ENCODE data around the gene LIG3. TPM values are rescaled to one million over a fixed set of nuclear protein-coding genes. Genes with fewer than 3 reads are reported as not detected.

The LIG3 gene
- total RNA-seq, 5 donors from 2014 or later (not counting 1 experiment from before 2014, with no cell fraction given), result 42.7 to 52.7 (median 49.8) TPM

DNA sequence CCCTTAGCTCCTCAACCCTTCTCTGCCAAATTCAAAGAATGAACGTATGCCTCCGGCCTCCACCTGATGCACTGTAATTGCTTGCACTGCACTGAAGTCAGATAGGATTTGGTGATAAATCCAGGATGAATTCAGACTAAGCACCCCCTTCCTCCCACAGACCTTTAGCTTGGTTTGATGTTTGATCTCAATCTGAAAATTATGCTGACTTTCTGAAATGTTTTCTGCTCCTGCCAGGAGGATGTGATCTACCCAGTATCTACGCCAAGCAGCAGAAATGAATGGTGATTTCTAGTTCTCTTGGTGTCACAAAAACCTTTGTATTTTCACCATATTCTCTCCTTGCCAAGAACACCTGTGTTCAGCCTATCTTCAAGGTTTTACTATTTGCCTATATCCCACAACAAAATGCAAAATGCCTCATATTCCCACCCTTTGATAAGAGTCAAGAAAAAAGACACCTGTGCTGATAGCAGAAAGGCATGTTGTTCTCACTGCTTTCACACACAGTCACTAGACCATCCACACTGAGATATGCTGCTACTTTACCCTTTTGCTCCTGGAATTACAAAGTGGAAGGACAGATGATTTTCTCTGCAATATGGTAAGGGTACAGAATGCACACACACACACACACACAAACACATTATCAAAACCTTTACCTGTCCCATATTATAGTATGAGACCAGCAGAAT, 68.5 kb downstream of the LIG3 start:
- Mint-ChIP-seq H3K4me1 (peaks cover 85 to 88% (median 88%) of the 10 kb centered on the region in 3 donors), H3K4me3 (peak overlapping the region; percentile 34 to 77 (median 50)), H3K9me3 (no peaks in the 10 kb centered on the region), H3K27ac (peak overlapping the region; percentile 93 to 97), H3K27me3 (no peaks in the 10 kb centered on the region), H3K36me3 (peaks cover 11% of the 10 kb centered on the region)
- ChIA-PET CTCF (no interaction called here), POLR2A (interaction anchor here in 1 of 2 donors (0.5 kb wide), 1 partner anchor 15 kb away, joined by 5 read pairs; the partner anchor contains the start of gene RFFL)
- ATAC-seq (replicated peaks in 1 of 4) (no peak), DNase-seq (no peak)
- Histone ChIP-seq H3K27ac (ENCODE audit: low read length) (peak overlapping the region; percentile 91), H3K4me1 (ENCODE audit: control insufficient read depth in 1 of 2, extremely low read depth in 1 of 2, insufficient read depth in 2 of 2, low read length in 2 of 2) (peaks cover 74 to 89% of the 10 kb centered on the region in 2 experiments), H3K4me3 (ENCODE audit: control insufficient read depth in 1 of 2, extremely low read depth in 1 of 2, low read length in 1 of 2) (no peak overlapping the region), H3K27me3 (replicated peaks in 1 of 2; ENCODE audit: control insufficient read depth in 2 of 2, extremely low read depth in 1 of 2, insufficient read depth in 2 of 2, low read length in 1 of 2) (no peaks in the 10 kb centered on the region), H3K9me3 (no peaks in the 10 kb centered on the region), H3K36me3 (ENCODE audit: control insufficient read depth in 2 of 2, extremely low read depth in 1 of 2, insufficient read depth in 1 of 2, low read length in 1 of 2) (no peaks in the 10 kb centered on the region)
- WGBS (ENCODE audit: insufficient coverage), result no CpG with 5 or more reads among the region's 3 CpGs

DNA sequence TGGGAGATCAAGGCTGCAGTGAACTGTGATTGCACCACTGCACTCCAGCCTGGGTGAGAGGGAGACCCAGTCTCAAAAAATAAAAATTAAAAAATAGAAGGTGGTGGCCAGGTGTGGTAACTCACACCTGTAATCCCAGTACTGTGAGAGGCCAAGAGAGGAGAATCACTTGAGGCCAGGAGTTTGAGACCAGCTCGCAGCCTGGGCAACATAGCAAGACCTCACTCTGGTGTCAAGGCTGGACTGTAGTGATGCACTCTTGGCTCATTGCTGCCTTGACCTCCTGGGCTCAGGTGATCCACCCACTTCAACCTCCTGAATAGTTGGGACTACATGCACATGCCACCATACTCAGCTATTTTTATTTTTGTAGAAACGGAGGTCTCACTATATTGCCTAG, 69.9 kb downstream of the LIG3 start:
- no peaks in the 10 kb centered on the region for H3K27me3 ChIP-seq (replicated peaks in 1 of 2; ENCODE audit: control insufficient read depth in 2 of 2, extremely low read depth in 1 of 2, insufficient read depth in 2 of 2, low read length in 1 of 2)
- POLR2A ChIA-PET, result no interaction called here
- H3K27ac Mint-ChIP-seq, result peak overlapping the region; percentile 93 to 97
- H3K27me3 Mint-ChIP-seq, result no peaks in the 10 kb centered on the region
- peaks cover 83 to 87% (median 84%) of the 10 kb centered on the region in 3 donors for H3K4me1 Mint-ChIP-seq
- CTCF ChIA-PET, result interaction anchor here (0.7 to 1.1 kb wide), 3 partner anchors 13 to 731 kb away, joined by 3 to 10 read pairs (median 3); partner anchors contain the start of gene RFFL (in 1 of the 2)
- H3K27ac ChIP-seq (ENCODE audit: low read length), result peak overlapping the region; percentile 91
- DNase-seq, result no peak
- 90% methylated on average over 1 of the region's 2 CpGs for WGBS (ENCODE audit: insufficient coverage)
- H3K4me1 ChIP-seq (ENCODE audit: control insufficient read depth in 1 of 2, extremely low read depth in 1 of 2, insufficient read depth in 2 of 2, low read length in 2 of 2), result peaks cover 68 to 81% of the 10 kb centered on the region in 2 experiments
- no peaks in the 10 kb centered on the region for H3K9me3 Mint-ChIP-seq
- peaks cover 18% of the 10 kb centered on the region for H3K36me3 Mint-ChIP-seq
- H3K4me3 Mint-ChIP-seq, result peak overlapping the region in 1 of 3 donors; percentile 77
- H3K36me3 ChIP-seq (ENCODE audit: control insufficient read depth in 2 of 2, extremely low read depth in 1 of 2, insufficient read depth in 1 of 2, low read length in 1 of 2), result peaks cover 0 to 2% of the 10 kb centered on the region in 2 donors
- no peak for ATAC-seq (replicated peaks in 1 of 4)
- H3K4me3 ChIP-seq (ENCODE audit: control insufficient read depth in 1 of 2, extremely low read depth in 1 of 2, low read length in 1 of 2), result no peak overlapping the region
- H3K9me3 ChIP-seq, result no peaks in the 10 kb centered on the region

DNA sequence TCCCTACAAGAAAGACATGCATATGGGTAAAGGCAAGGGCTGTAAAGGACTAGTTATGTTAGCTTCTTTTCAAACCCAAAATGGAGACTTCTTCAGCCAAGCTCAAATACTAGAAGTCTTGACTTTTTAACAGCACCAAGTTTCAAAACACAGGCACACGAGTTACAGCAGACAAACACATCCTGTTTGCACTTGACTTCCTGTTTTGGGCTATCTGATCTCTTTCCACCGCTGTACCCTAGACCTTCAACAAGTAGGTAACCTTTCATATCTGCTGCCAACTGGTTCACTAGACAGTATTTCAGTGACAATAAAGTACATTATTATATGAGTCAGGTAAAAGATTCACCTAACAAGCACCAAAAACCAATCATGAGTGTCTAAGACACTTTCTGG, 70.9 kb downstream of the LIG3 start:
- Histone ChIP-seq H3K27ac (ENCODE audit: low read length) (peak overlapping the region; percentile 91), H3K36me3 (ENCODE audit: control insufficient read depth in 2 of 2, extremely low read depth in 1 of 2, insufficient read depth in 1 of 2, low read length in 1 of 2) (peaks cover 0 to 3% of the 10 kb centered on the region in 2 donors), H3K4me1 (ENCODE audit: control insufficient read depth in 1 of 2, extremely low read depth in 1 of 2, insufficient read depth in 2 of 2, low read length in 2 of 2) (peaks cover 60 to 72% of the 10 kb centered on the region in 2 experiments), H3K27me3 (replicated peaks in 1 of 2; ENCODE audit: control insufficient read depth in 2 of 2, extremely low read depth in 1 of 2, insufficient read depth in 2 of 2, low read length in 1 of 2) (no peaks in the 10 kb centered on the region), H3K4me3 (ENCODE audit: control insufficient read depth in 1 of 2, extremely low read depth in 1 of 2, low read length in 1 of 2) (no peak overlapping the region), H3K9me3 (no peaks in the 10 kb centered on the region)
- peaks cover 22% of the 10 kb centered on the region for H3K36me3 Mint-ChIP-seq
- POLR2A ChIA-PET, result interaction anchor here (0.6 to 1.0 kb wide), 9 partner anchors 9 to 37 kb away, joined by 3 to 6 read pairs (median 3); no protein-coding TSS in a partner anchor
- CTCF ChIA-PET, result interaction anchor here in 1 of 2 donors (0.6 to 1.1 kb wide), 3 partner anchors 12 to 28 kb away, joined by 3 to 10 read pairs (median 3); partner anchors contain the start of gene RFFL
- peak overlapping the region; percentile 54 to 69 (median 65) for H3K4me3 Mint-ChIP-seq
- no peaks in the 10 kb centered on the region for H3K27me3 Mint-ChIP-seq
- ATAC-seq (replicated peaks in 1 of 4), result peak; percentile 88 to 92 (median 91)
- peaks cover 80 to 83% (median 83%) of the 10 kb centered on the region in 3 donors for H3K4me1 Mint-ChIP-seq
- no peaks in the 10 kb centered on the region for H3K9me3 Mint-ChIP-seq
- WGBS (ENCODE audit: insufficient coverage), result 0% methylated on average over 1 of the region's 2 CpGs
- DNase-seq, result peak in 30 of 35 experiments; percentile 14 to 87 (median 48)
- peak overlapping the region; percentile 97 for H3K27ac Mint-ChIP-seq

DNA sequence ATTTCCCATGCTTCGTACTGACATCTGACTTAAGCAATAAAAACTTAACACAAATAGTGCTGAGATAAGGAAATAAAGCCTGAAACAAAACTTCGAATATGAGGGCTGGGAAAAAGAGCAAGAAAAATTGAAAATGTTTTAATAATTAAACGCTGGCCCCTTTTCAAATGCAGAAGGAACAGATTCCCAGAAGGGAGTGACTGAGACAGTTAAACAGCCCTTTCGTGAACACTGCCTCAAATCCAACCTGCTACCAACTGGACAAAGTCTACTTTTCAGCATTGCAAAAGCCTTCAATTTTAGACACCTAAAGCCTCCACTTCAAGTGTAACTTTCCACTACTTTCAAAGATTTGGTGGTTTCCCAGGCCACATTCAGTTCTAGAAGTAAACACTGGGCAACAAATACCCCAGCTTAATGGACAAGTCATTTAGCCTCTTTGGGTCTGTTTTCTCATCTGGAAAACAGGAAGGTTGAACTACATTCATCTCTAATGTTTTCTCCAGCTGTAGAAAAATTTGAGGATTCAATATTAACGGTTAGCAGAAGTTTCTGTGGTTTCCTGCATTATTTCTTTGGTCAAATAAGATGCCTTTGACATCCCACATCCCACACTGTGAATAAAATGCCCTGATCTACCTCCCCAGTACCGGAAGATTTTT, 71.4 kb downstream of the LIG3 start:
- ChIA-PET POLR2A (interaction anchor here (0.6 to 1.0 kb wide), 4 partner anchors 11 to 30 kb away, joined by 3 read pairs; no protein-coding TSS in a partner anchor), CTCF (no interaction called here)
- Mint-ChIP-seq H3K27ac (peak overlapping the region; percentile 97), H3K36me3 (peaks cover 22% of the 10 kb centered on the region), H3K4me3 (peak overlapping the region; percentile 54 to 69 (median 65)), H3K9me3 (no peaks in the 10 kb centered on the region), H3K4me1 (peaks cover 80 to 81% (median 80%) of the 10 kb centered on the region in 3 donors), H3K27me3 (no peaks in the 10 kb centered on the region)
- WGBS (ENCODE audit: insufficient coverage), result 10% methylated on average over 2 of the region's 6 CpGs
- DNase-seq (peak in 1 of 35 experiments; percentile 53), ATAC-seq (replicated peaks in 1 of 4) (peak in 3 of 4 experiments; percentile 2 to 20 (median 4))
- Histone ChIP-seq H3K4me3 (ENCODE audit: control insufficient read depth in 1 of 2, extremely low read depth in 1 of 2, low read length in 1 of 2) (peak overlapping the region in 1 of 2 donors; percentile 13), H3K27ac (ENCODE audit: low read length) (peak overlapping the region; percentile 91), H3K27me3 (replicated peaks in 1 of 2; ENCODE audit: control insufficient read depth in 2 of 2, extremely low read depth in 1 of 2, insufficient read depth in 2 of 2, low read length in 1 of 2) (no peaks in the 10 kb centered on the region), H3K36me3 (ENCODE audit: control insufficient read depth in 2 of 2, extremely low read depth in 1 of 2, insufficient read depth in 1 of 2, low read length in 1 of 2) (peaks cover 0 to 3% of the 10 kb centered on the region in 2 donors), H3K4me1 (ENCODE audit: control insufficient read depth in 1 of 2, extremely low read depth in 1 of 2, insufficient read depth in 2 of 2, low read length in 2 of 2) (peaks cover 58 to 70% of the 10 kb centered on the region in 2 experiments), H3K9me3 (no peaks in the 10 kb centered on the region)

DNA sequence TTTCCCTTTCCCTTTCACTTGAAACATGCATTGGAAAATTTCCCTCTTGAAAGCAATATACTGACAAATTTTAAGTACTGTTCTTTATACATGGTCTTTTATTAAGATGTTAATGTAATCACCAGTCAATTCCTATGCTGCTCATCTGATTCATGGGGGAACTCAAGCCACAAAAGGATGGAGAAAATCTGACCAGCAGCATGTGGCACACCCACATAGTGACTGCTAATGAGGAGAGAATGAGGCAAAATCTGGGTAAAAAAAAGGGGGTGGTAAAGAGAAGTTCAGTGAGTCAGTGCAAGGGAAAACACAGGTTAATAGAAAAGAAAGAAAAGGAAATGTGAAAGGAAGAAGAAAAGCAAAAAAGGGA, 71.9 kb downstream of the LIG3 start:
- H3K36me3 ChIP-seq (ENCODE audit: control insufficient read depth in 2 of 2, extremely low read depth in 1 of 2, insufficient read depth in 1 of 2, low read length in 1 of 2), result peaks cover 0 to 4% of the 10 kb centered on the region in 2 donors
- POLR2A ChIA-PET, result interaction anchor here in 1 of 2 donors (1.0 kb wide), 1 partner anchor 30 kb away, joined by 3 read pairs; no protein-coding TSS in a partner anchor
- ATAC-seq (replicated peaks in 1 of 4), result no peak
- DNase-seq, result no peak
- H3K9me3 ChIP-seq, result no peaks in the 10 kb centered on the region
- H3K36me3 Mint-ChIP-seq, result peaks cover 23% of the 10 kb centered on the region
- H3K27me3 ChIP-seq (replicated peaks in 1 of 2; ENCODE audit: control insufficient read depth in 2 of 2, extremely low read depth in 1 of 2, insufficient read depth in 2 of 2, low read length in 1 of 2), result no peaks in the 10 kb centered on the region
- peak overlapping the region; percentile 54 to 69 (median 65) for H3K4me3 Mint-ChIP-seq
- H3K4me3 ChIP-seq (ENCODE audit: control insufficient read depth in 1 of 2, extremely low read depth in 1 of 2, low read length in 1 of 2), result peak overlapping the region in 1 of 2 donors; percentile 13
- CTCF ChIA-PET, result no interaction called here
- no peaks in the 10 kb centered on the region for H3K9me3 Mint-ChIP-seq
- H3K27ac ChIP-seq (ENCODE audit: low read length), result peak overlapping the region; percentile 91
- peaks cover 55 to 71% of the 10 kb centered on the region in 2 experiments for H3K4me1 ChIP-seq (ENCODE audit: control insufficient read depth in 1 of 2, extremely low read depth in 1 of 2, insufficient read depth in 2 of 2, low read length in 2 of 2)
- H3K27me3 Mint-ChIP-seq, result no peaks in the 10 kb centered on the region
- peak overlapping the region; percentile 97 for H3K27ac Mint-ChIP-seq
- H3K4me1 Mint-ChIP-seq, result peaks cover 77 to 80% (median 79%) of the 10 kb centered on the region in 3 donors

DNA sequence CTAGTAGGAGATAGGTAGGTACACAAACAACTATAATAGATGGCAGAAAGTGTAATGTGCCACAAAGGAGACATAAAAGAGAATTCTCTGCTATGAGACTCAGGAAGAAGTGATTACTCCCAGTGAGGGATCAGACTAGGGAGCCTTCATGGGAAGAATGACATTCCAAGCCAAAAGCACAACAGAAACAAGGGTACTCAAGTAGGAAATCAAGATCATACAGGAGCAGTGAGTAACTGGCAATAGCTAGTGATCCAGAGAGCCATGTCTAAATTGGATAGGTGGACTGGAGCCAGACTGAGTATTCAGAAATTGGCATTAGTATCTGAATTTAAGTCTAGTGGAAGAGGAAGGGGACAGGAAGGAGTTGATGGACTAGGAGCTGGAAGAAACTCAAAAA, 72.5 kb downstream of the LIG3 start:
- Histone ChIP-seq H3K4me3 (ENCODE audit: control insufficient read depth in 1 of 2, extremely low read depth in 1 of 2, low read length in 1 of 2) (no peak overlapping the region), H3K36me3 (ENCODE audit: control insufficient read depth in 2 of 2, extremely low read depth in 1 of 2, insufficient read depth in 1 of 2, low read length in 1 of 2) (peaks cover 0 to 8% of the 10 kb centered on the region in 2 donors), H3K27ac (ENCODE audit: low read length) (peak overlapping the region; percentile 91), H3K4me1 (ENCODE audit: control insufficient read depth in 1 of 2, extremely low read depth in 1 of 2, insufficient read depth in 2 of 2, low read length in 2 of 2) (peaks cover 53 to 68% of the 10 kb centered on the region in 2 experiments), H3K9me3 (no peaks in the 10 kb centered on the region), H3K27me3 (replicated peaks in 1 of 2; ENCODE audit: control insufficient read depth in 2 of 2, extremely low read depth in 1 of 2, insufficient read depth in 2 of 2, low read length in 1 of 2) (no peaks in the 10 kb centered on the region)
- CTCF ChIA-PET, result interaction anchor here in 1 of 2 donors (1.2 kb wide), 1 partner anchor 26 kb away, joined by 3 read pairs; no protein-coding TSS in a partner anchor
- DNase-seq (no peak), ATAC-seq (replicated peaks in 1 of 4) (no peak)
- H3K27me3 Mint-ChIP-seq, result no peaks in the 10 kb centered on the region
- peak overlapping the region; percentile 97 for H3K27ac Mint-ChIP-seq
- H3K4me3 Mint-ChIP-seq, result peak overlapping the region; percentile 11 to 69 (median 17)
- H3K36me3 Mint-ChIP-seq, result peaks cover 28% of the 10 kb centered on the region
- peaks cover 81 to 84% (median 83%) of the 10 kb centered on the region in 3 donors for H3K4me1 Mint-ChIP-seq
- H3K9me3 Mint-ChIP-seq, result no peaks in the 10 kb centered on the region
- POLR2A ChIA-PET, result interaction anchor here (0.8 to 1.2 kb wide), 2 partner anchors 10 to 311 kb away, joined by 4 read pairs; partner anchors contain the start of gene RFFL (in 1 of the 2)
